Stimulated activated memory B cell treated with anti-CD40 and anti-IgM and Interleukin-4, amounts not matched to agents 10 μg/mL and 1 μg/mL and 100 μg/mL, for 72 hours (primary cell): ENCODE measurements around the gene ALKBH3.

Experiments used
- ATAC-seq: fragments of 150-1000 bp; cut with Tn5 transposase; 2 replicates; pipeline ENCODE4 v1.10.0; 2021
- H3K27ac Mint-ChIP-seq: one replicate; pipeline ENCODE4 v1.8.0; 2022; ENCODE audit warnings: mild to moderate bottlenecking, mixed read lengths
- H3K27me3 Mint-ChIP-seq: one replicate; pipeline ENCODE4 v1.8.0; 2022; ENCODE audit warnings: mixed read lengths
- H3K36me3 Mint-ChIP-seq: one replicate; pipeline ENCODE4 v1.8.0; 2022; ENCODE audit warnings: mixed read lengths
- H3K4me1 Mint-ChIP-seq: one replicate; pipeline ENCODE4 v1.8.0; 2022; ENCODE audit warnings: mixed read lengths
- H3K4me3 Mint-ChIP-seq: one replicate; pipeline ENCODE4 v1.8.0; 2022; ENCODE audit warnings: mild to moderate bottlenecking, moderate library complexity, mixed read lengths
- H3K9me3 Mint-ChIP-seq: one replicate; pipeline ENCODE4 v1.8.0; 2022; ENCODE audit warnings: mixed read lengths

Gene ALKBH3

DNA sequence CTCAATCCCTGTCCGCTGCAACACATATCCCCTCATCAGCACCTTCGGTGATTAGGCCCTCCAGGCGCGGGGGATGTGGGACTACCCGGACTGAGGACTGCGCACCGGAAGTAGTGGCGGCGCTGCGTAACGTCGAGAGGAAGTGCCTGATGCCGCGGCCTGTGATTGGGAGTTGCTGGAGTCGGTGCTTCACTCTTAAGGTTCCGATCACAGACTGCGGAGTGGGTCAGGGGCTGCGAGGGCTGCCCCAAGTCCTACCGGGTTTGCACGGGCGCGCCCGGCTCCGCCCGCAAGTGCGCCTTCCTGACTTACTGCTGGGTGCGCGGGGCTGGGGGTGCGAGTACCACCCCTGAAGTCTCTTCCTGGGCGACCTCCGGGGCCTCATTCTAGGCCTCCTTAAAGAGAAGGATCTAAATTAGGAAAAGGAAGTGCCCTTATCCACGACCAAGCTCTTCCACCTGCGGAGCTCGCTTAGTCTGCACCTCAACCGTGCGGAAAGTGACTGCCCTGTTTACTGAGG lies at the start of gene ALKBH3:
Gene ALKBH3, plus strand, starts transcription at position 192 of the 520 bp plus-strand sequence. CDS start 1,822 bp downstream, outside the sequence.
- H3K27me3 Mint-ChIP-seq, result peaks cover 1% of the 10 kb centered on the region
- H3K27ac Mint-ChIP-seq, result peak within 1 kb of the TSS; percentile 75
- ATAC-seq, result peak; percentile 99
- peak within 1 kb of the TSS; percentile 86 for H3K4me3 Mint-ChIP-seq
- H3K9me3 Mint-ChIP-seq, result no peaks in the 10 kb centered on the region
- peaks cover 15% of the 10 kb centered on the region for H3K4me1 Mint-ChIP-seq
- H3K36me3 Mint-ChIP-seq, result peaks cover 19% of the 10 kb centered on the region

DNA sequence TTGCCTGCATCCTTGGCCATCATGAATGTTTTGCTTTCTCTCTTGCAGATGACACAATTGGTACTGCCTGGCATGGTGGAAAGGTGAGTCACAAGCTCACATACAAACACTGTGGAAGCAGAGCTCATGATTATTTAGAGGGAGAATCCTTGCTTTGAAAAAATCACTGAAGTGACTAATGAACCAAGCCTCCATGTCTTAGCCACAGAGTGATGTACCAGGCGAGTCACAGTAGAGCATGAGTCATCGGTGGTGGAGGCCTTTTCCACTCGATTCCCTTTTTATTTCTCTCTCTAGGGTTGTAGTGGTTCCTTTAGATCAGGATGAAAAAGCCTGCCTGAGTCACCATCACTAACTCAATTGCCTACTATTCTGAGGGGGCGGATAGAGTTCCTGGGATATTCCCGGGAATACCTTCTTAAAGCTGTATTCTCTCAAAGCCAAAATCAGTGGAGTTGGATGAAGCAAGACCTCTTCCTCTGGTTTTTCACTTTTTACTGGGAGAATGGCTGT lies 49.6 kb upstream of the ALKBH3 start:
- H3K9me3 Mint-ChIP-seq, result no peaks in the 10 kb centered on the region
- no peak for ATAC-seq
- H3K27me3 Mint-ChIP-seq, result no peaks in the 10 kb centered on the region
- H3K27ac Mint-ChIP-seq, result no peak overlapping the region
- H3K4me3 Mint-ChIP-seq, result no peak overlapping the region
- peaks cover 39% of the 10 kb centered on the region for H3K36me3 Mint-ChIP-seq
- H3K4me1 Mint-ChIP-seq, result no peaks in the 10 kb centered on the region

DNA sequence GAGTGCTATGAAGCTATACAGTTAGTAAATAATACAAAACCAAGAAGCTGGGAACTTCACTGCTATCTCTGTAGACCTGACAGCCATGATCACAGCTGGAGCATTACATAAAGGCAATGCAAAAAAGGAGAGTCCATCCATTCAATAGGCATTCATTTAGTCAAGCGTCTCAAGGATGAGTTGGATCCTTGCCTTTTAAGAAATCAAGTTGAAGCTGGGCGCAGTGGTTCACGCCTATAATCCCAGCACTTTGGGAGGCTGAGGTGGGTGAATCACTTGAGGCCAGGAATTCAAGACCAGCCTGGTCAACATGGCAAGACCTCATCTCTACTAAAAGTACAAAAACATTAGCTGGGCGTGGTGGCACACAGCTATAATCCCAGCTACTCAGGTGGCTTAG lies 48.1 kb upstream of the ALKBH3 start:
- H3K36me3 Mint-ChIP-seq, result peaks cover 46% of the 10 kb centered on the region
- no peaks in the 10 kb centered on the region for H3K9me3 Mint-ChIP-seq
- no peaks in the 10 kb centered on the region for H3K27me3 Mint-ChIP-seq
- no peak overlapping the region for H3K4me3 Mint-ChIP-seq
- H3K27ac Mint-ChIP-seq, result no peak overlapping the region
- ATAC-seq, result no peak
- no peaks in the 10 kb centered on the region for H3K4me1 Mint-ChIP-seq

DNA sequence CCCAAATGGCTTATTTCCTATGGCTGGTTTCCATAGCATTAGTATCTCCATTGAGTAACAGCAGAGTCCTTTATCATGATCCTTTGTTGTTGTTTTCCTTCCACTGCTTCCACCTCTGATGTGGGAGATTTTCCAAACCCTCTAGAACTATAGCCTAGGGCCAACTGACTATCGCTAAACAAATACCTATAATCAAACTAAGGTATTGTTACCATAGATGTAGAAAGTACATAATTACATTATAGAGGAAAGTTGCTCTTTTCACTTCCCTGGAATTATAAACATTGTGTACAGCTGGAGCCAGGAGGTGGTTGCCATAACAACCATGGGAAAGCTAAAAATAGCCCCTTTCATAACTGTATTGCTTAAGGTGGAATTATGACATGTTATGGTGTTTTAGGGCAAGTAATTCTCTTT lies 47.0 kb upstream of the ALKBH3 start:
- Mint-ChIP-seq H3K9me3 (no peaks in the 10 kb centered on the region), H3K36me3 (peaks cover 57% of the 10 kb centered on the region), H3K27ac (no peak overlapping the region), H3K4me3 (no peak overlapping the region), H3K27me3 (no peaks in the 10 kb centered on the region), H3K4me1 (no peaks in the 10 kb centered on the region)
- no peak for ATAC-seq

DNA sequence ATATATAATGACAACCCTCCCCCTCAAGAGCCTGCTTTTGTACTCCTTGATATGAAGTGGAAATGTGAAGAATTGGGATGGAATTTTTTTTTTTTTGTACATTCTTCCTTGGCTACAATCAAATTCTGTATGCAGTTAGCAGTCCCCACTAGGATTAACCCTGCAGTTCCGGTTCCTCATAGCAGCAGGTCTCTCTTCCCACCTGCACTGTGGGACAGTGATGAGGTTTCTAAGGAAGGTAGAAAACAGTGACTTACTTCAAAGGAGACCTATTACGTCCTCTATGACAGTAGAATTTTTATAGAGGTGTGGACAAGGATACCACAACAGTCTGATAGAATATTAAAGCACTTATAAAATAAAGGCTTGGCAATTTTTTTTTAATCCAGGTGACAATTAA lies 46.3 kb upstream of the ALKBH3 start:
- no peaks in the 10 kb centered on the region for H3K9me3 Mint-ChIP-seq
- ATAC-seq, result no peak
- H3K27me3 Mint-ChIP-seq, result no peaks in the 10 kb centered on the region
- H3K4me3 Mint-ChIP-seq, result no peak overlapping the region
- H3K36me3 Mint-ChIP-seq, result peaks cover 63% of the 10 kb centered on the region
- no peaks in the 10 kb centered on the region for H3K4me1 Mint-ChIP-seq
- H3K27ac Mint-ChIP-seq, result no peak overlapping the region

DNA sequence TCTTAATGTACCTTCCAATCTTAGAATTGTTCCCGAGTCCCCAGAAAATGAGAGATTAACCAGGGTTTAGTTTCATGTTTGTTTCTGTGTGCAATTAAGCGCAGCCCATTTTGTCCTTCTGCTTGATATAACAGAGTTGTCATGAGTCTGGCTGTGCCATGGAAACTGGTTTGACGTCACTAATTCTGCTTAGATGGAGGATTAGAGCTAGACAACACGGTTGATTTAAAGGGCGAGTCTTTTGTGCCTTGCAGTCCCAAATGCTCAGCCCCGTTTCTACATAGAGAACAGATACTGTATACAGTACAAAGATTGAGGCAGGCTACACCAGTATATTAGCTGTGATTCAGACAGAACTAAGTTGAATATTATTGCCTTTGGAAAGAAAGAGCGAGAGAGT lies 45.5 kb upstream of the ALKBH3 start:
- Mint-ChIP-seq H3K27ac (no peak overlapping the region), H3K27me3 (no peaks in the 10 kb centered on the region), H3K4me1 (no peaks in the 10 kb centered on the region), H3K36me3 (peaks cover 71% of the 10 kb centered on the region), H3K4me3 (no peak overlapping the region), H3K9me3 (no peaks in the 10 kb centered on the region)
- ATAC-seq, result no peak

DNA sequence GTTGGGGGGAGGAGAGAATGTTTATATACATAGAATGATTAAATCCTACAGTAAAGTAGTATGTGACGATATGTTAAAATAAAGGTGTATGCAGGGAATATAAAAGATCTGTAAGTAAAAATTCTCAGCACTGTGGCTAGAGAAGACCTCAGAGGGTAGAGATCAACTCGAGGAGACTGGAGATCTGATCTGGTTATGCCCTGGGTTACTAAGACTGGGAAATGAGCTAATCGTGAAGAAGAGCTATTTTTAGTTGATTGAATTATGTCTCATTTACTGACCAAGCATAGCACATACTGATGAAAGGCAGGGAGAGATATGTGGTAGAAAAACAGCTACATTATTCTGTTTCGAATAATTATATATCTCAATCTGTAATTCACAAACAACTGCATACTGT lies 42.8 kb upstream of the ALKBH3 start:
- Mint-ChIP-seq H3K27ac (no peak overlapping the region), H3K9me3 (peaks cover 4% of the 10 kb centered on the region), H3K4me3 (no peak overlapping the region), H3K4me1 (no peaks in the 10 kb centered on the region), H3K27me3 (no peaks in the 10 kb centered on the region), H3K36me3 (peaks cover 60% of the 10 kb centered on the region)
- ATAC-seq, result no peak

DNA sequence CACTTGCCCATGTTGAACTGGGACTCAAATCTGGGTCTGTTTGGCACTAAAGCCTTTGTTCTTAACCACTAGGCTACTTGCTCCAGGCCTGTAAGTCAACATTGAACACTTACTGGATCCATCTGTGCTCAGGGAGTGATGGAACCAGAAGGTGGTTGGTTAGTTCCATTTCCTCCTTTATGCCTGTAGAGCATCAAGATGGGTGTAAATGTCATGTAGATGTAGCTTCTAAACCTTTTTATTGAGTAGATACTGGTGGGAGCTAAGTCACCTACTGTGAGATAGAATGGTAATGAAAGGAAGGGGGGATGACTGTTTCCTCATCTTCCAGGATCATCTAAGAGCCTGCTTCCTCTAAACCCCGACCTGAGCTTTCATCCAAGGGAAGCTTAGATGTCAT lies 38.6 kb upstream of the ALKBH3 start:
- no peak for ATAC-seq
- H3K4me1 Mint-ChIP-seq, result no peaks in the 10 kb centered on the region
- H3K4me3 Mint-ChIP-seq, result no peak overlapping the region
- H3K27me3 Mint-ChIP-seq, result no peaks in the 10 kb centered on the region
- peaks cover 4% of the 10 kb centered on the region for H3K9me3 Mint-ChIP-seq
- peaks cover 76% of the 10 kb centered on the region for H3K36me3 Mint-ChIP-seq
- no peak overlapping the region for H3K27ac Mint-ChIP-seq

DNA sequence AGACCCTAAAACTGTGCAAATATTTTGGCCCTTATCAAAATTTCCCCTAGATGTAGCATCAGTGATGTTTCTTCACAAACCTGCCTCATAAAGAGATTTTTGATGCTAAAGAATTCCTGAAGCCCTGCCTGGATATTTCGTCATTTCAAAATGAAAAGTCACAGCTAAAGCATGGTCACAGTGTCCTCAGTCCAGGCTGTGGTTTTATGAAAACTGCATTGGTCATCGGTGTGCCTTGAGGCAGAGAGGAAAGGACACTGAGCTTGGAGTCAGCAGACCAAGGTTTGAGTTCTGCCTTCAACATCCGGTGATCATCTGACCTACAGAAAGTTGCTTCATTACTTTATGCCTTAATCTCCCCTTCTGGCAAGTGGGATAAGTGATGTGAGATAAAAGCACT lies 34.8 kb upstream of the ALKBH3 start:
- Mint-ChIP-seq H3K9me3 (no peaks in the 10 kb centered on the region), H3K4me1 (no peaks in the 10 kb centered on the region), H3K36me3 (peaks cover 51% of the 10 kb centered on the region), H3K27ac (no peak overlapping the region), H3K27me3 (no peaks in the 10 kb centered on the region), H3K4me3 (no peak overlapping the region)
- ATAC-seq, result no peak

DNA sequence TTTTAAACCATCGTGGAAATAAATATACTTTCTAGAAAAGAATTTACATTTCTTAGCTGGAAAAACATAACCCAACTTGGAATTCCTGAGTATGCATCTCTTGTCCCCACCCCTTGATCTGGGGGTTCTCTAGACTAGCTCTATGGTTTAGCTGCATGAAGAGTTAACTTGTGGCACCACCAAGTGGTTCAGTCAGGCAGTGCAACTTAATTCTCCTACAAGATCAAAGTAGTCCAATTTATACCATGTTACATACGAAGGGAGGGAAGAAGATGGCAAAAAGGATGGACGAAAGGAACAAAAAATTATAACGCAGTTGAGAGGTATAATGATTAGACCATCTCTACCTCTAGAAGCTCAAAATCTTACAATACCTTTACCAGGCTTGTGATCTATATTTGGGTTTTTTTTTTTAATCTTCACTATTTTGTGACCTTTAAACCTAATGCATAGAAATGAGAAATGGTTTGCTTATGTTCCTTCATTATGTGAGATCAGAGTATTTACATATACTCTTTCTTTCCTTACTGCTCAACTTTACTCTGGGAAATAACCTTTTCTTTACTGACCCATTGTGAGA lies 28.5 kb upstream of the ALKBH3 start:
- Mint-ChIP-seq H3K27me3 (no peaks in the 10 kb centered on the region), H3K4me3 (no peak overlapping the region), H3K36me3 (peaks cover 31% of the 10 kb centered on the region), H3K4me1 (no peaks in the 10 kb centered on the region), H3K9me3 (no peaks in the 10 kb centered on the region), H3K27ac (no peak overlapping the region)
- ATAC-seq, result peak; percentile 55

DNA sequence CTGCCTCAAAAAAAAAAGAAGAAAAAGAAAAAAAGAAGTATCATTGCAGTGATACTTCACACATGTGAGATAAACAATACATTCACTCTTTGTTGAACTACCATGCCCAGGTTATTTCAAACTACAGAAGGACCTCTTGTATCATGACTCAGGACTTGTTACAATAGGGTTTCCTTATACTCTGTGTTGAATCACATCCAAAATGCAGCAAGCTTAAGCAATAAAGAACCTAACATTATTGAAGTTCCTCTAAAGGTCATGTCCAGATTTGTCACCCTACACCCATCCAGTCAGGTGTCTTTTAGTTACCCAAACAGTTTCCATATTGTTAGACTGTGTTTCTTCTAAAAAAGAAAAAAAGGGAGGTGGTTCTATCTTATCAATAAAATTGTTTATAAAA lies 26.9 kb upstream of the ALKBH3 start:
- Mint-ChIP-seq H3K4me1 (no peaks in the 10 kb centered on the region), H3K27me3 (no peaks in the 10 kb centered on the region), H3K36me3 (peaks cover 36% of the 10 kb centered on the region), H3K4me3 (no peak overlapping the region), H3K27ac (no peak overlapping the region), H3K9me3 (no peaks in the 10 kb centered on the region)
- no peak for ATAC-seq

DNA sequence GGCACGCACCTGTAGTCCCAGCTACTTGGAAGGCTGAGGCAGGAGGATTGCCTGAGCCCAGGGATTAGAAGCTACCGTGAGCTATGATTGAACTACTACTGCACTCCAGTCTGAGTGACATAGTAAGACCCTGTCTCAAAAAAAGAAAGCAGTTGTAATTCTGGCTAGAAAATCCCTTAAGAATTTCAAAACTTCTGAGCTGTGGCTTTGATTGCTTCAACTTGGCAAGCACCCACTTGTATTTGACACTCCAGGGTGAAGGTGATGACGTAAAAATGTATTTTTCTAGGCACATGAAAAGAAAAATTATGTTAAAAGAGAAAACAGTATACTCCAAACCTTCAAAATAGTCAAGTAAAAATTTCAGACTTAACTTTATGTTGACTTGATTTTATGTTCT lies 23.6 kb upstream of the ALKBH3 start:
- no peak overlapping the region for H3K4me3 Mint-ChIP-seq
- no peaks in the 10 kb centered on the region for H3K27me3 Mint-ChIP-seq
- H3K27ac Mint-ChIP-seq, result no peak overlapping the region
- H3K4me1 Mint-ChIP-seq, result no peaks in the 10 kb centered on the region
- peaks cover 9% of the 10 kb centered on the region for H3K9me3 Mint-ChIP-seq
- H3K36me3 Mint-ChIP-seq, result peaks cover 44% of the 10 kb centered on the region
- no peak for ATAC-seq

DNA sequence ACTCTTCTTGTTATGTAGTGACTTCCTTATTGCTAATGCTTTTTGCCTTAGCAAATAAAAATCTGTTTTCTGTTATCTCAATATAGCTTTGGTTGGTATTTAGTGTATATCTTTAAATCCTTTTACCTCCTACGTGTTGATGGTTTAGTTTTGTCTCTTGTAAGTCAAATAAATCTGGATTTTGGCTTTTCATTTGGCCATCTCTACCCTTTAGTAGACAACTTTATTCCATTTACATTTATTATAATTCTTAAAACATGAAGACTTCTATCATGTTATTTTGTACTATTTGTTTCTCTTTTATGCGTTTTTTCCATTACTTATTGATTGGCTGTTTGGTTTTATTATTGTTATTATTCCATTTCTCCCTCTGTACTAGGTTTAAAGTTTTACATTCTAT lies 19.5 kb upstream of the ALKBH3 start:
- Mint-ChIP-seq H3K4me3 (no peak overlapping the region), H3K36me3 (peaks cover 38% of the 10 kb centered on the region), H3K4me1 (no peaks in the 10 kb centered on the region), H3K27ac (no peak overlapping the region), H3K27me3 (peaks cover 18% of the 10 kb centered on the region), H3K9me3 (peaks cover 9% of the 10 kb centered on the region)
- ATAC-seq, result no peak

DNA sequence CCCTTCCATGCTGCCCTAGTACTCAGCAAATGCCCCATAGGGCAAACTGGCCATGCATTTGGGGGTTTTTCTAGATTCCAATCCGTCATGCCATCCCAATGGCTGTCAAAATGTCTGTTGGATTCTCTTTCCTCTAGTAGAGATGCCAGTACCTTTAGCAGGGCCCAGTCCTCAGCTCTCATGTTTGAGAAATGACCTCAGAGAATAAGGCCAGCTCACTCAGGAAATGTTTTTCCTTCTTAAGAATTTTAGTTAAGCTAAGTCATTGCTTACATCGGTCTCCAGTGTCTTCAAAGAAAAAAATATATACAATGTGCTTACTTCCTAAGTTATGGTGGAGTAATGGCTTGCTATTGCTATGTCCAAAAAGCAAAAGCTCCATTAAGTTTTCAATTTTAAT lies 14.1 kb upstream of the ALKBH3 start:
- H3K36me3 Mint-ChIP-seq, result peaks cover 6% of the 10 kb centered on the region
- peaks cover 12% of the 10 kb centered on the region for H3K4me1 Mint-ChIP-seq
- H3K27ac Mint-ChIP-seq, result no peak overlapping the region
- peaks cover 3% of the 10 kb centered on the region for H3K9me3 Mint-ChIP-seq
- H3K4me3 Mint-ChIP-seq, result no peak overlapping the region
- ATAC-seq, result no peak
- peaks cover 37% of the 10 kb centered on the region for H3K27me3 Mint-ChIP-seq

DNA sequence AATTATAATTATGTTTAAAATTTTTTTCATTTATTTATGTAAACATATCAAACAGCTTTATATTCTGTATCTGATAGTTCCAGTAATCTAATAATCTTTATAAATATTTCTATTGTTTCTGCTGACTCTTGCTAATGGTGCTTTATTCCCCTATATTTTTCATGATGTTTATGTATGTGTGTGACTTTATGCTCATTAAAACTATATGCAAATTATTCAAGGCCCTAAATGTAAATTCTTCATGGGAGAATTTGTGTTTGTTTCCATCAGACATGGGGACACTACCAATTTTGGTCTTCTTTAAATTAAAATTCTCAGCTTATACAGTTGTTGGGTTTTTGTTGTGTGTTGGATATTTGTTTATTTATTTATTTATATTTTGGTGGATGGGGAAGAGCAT lies 13.7 kb upstream of the ALKBH3 start:
- Mint-ChIP-seq H3K36me3 (peaks cover 6% of the 10 kb centered on the region), H3K4me3 (no peak overlapping the region), H3K4me1 (peaks cover 12% of the 10 kb centered on the region), H3K9me3 (peaks cover 3% of the 10 kb centered on the region), H3K27ac (no peak overlapping the region), H3K27me3 (peaks cover 42% of the 10 kb centered on the region)
- ATAC-seq, result no peak

DNA sequence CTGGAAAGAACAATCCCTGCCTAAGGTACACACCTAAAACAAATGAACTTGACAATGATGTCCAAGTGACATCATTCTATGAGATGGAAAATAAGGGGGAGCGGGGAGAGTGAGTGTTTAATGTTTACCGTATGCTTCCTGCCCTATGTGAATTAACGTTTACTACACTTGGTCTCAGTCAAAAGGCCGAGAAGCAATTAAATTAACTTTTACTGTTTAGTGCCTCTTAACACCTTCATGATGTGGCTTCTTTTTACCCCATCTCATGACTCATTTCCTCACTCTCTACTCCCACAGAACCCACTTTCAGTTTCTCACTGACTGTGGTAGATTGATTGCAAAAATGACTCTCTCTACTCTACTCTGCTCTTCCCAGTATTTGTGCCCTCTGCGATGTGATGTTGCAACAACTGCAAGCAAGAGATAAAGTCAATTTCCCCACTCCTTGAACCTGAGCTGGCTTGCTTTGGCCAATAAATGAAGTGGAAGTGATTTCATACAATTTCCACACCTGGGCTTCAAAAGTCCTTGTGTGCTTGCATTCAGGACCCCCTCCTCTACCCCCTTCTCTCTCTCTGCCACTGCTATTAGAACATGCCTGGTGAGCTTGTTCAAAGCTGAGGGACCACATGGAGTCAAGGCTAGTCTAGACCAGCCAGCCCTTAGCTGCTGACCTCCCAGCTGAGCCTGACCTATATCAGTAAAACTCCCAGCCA lies 11.6 kb upstream of the ALKBH3 start:
- peaks cover 3% of the 10 kb centered on the region for H3K9me3 Mint-ChIP-seq
- peaks cover 6% of the 10 kb centered on the region for H3K36me3 Mint-ChIP-seq
- no peak overlapping the region for H3K4me3 Mint-ChIP-seq
- peaks cover 12% of the 10 kb centered on the region for H3K4me1 Mint-ChIP-seq
- ATAC-seq, result peak; percentile 99
- peaks cover 54% of the 10 kb centered on the region for H3K27me3 Mint-ChIP-seq
- no peak overlapping the region for H3K27ac Mint-ChIP-seq
